HCT116 (cell line): Measurements from ENCODE around the gene BARX1. TPM values are rescaled to one million over a fixed set of nuclear protein-coding genes. Genes with fewer than 3 reads are reported as not detected.

Source experiments
- ATAC-seq: fragments of 200-7000 bp; cut with Tn5 transposase; 2 replicates; pipeline ENCODE4 v1.9.1; 2020; ENCODE audit warnings: mild to moderate bottlenecking, moderate library complexity
- BruUV-seq: library from RNA; stranded (reverse); fragments of 400-500 nt; replicated peaks from 2 replicates; lab custom pipeline; 2021; lab: Mats Ljungman, UMichigan
- CTCF ChIA-PET: fragments of 300-600 bp; sonication (Branson Sonifier 250); formaldehyde crosslinking; loops from one replicate; lab custom pipeline; 2021; ENCODE audit warnings: antibody characterized with exemption; lab: Charles Lee
- POLR2A ChIA-PET: fragments of 300-600, 350-600 bp; sonication (Branson Sonifier 250); formaldehyde crosslinking; loops from one replicate; lab custom pipeline; 2021; ENCODE audit warnings: antibody characterized with exemption; lab: Charles Lee
- RAD21 ChIA-PET, 2 experiments: fragments of 300-600 bp; sonication (Branson Sonifier 250); formaldehyde crosslinking; loops; one replicate each; lab custom pipeline; 2023; ENCODE audit warnings: low total read pairs in 2 of 2; ENCODE audit not compliant: uncharacterized antibody in 2 of 2, unreplicated experiment in 2 of 2, low non-redundant PET in 1 of 2; lab: Charles Lee
- DNase-seq: peaks from one replicate; pipeline ENCODE4 v3.0.0-alpha.2; 2010; ENCODE audit warnings: low read depth, low spot score
- H2AFZ ChIP-seq: fragments of 200-600 bp; shearing (Covaris generic), sonication (generic); 2 replicates; pipeline ENCODE4 v1.6.1; 2017; ENCODE audit warnings: low read depth, mixed run types, mixed read lengths, antibody characterized with exemption, low read length; ENCODE audit not compliant: poor library complexity, severe bottlenecking
- H3K27ac ChIP-seq: 2 replicates; pipeline ENCODE4 v1.5.1; 2012; ENCODE audit warnings: low read depth, low read length
- H3K27me3 ChIP-seq: fragments of 200-600 bp; sonication (generic); 2 replicates; pipeline ENCODE4 v1.6.1; 2016; ENCODE audit warnings: mixed run types, low read length, mixed read lengths; ENCODE audit not compliant: insufficient read depth
- H3K36me3 ChIP-seq, 2 experiments: fragments of 200-500 bp in 1 of 2; fragments of 200-600 bp in 1 of 2; sonication (Bioruptor generic) in 1 of 2; sonication (generic) in 1 of 2; 2 replicates each; pipeline versions ENCODE4 v1.5.1 to v1.6.1; 2014 to 2016; ENCODE audit warnings: low read length in 2 of 2, inconsistent platforms in 1 of 2, mixed read lengths in 1 of 2, mixed run types in 1 of 2; ENCODE audit not compliant: insufficient read depth in 2 of 2, control insufficient read depth in 1 of 2
- H3K4me1 ChIP-seq, 2 experiments: fragments of 200-600 bp in 1 of 2; sonication (generic) in 1 of 2; 2 replicates each; pipeline versions ENCODE4 v1.5.1 to v1.6.1; 2012 to 2017; ENCODE audit warnings: low read length in 2 of 2, inconsistent platforms in 1 of 2, mild to moderate bottlenecking in 1 of 2, mixed read lengths in 1 of 2, mixed run types in 1 of 2, moderate library complexity in 1 of 2; ENCODE audit not compliant: insufficient read depth in 2 of 2, control insufficient read depth in 1 of 2
- H3K4me2 ChIP-seq: fragments of 200-600 bp; sonication (generic); 2 replicates; pipeline ENCODE4 v1.6.1; 2017; ENCODE audit warnings: mixed run types, low read length, mixed read lengths
- H3K4me3 ChIP-seq, 2 experiments: fragments of 200-600 bp in 1 of 2; sonication (generic) in 1 of 2; replicated peaks in 1 of 2; 2 replicates each; pipeline ENCODE4 v1.5.1; 2011 to 2016; ENCODE audit warnings: low read length in 2 of 2, control low read depth in 1 of 2, low read depth in 1 of 2, mild to moderate bottlenecking in 1 of 2, mixed read lengths in 1 of 2, mixed run types in 1 of 2
- H3K79me2 ChIP-seq: fragments of 200-600 bp; sonication (generic); 2 replicates; pipeline ENCODE4 v1.6.1; 2017; ENCODE audit warnings: mild to moderate bottlenecking, mixed run types, low read length, moderate library complexity, mixed read lengths; ENCODE audit not compliant: insufficient read depth
- H3K9ac ChIP-seq: fragments of 200-600 bp; sonication (generic); 2 replicates; pipeline ENCODE4 v1.6.1; 2016; ENCODE audit warnings: low read length, mixed read lengths
- H3K9me2 ChIP-seq: fragments of 200-600 bp; sonication (generic), shearing (Covaris generic); 2 replicates; pipeline ENCODE4 v1.6.1; 2017; ENCODE audit warnings: mixed run types, mild to moderate bottlenecking, moderate library complexity; ENCODE audit not compliant: insufficient read depth
- H3K9me3 ChIP-seq, 2 experiments: fragments of 200-500 bp in 1 of 2; fragments of 200-600 bp in 1 of 2; sonication (Bioruptor generic) in 1 of 2; sonication (generic) in 1 of 2; 2 replicates each; pipeline ENCODE4 v1.6.1; 2014 to 2017; ENCODE audit warnings: low read length in 2 of 2, mixed read lengths in 2 of 2, inconsistent platforms in 1 of 2, low read depth in 1 of 2, mild to moderate bottlenecking in 1 of 2, mixed run types in 1 of 2, moderate library complexity in 1 of 2; ENCODE audit not compliant: control insufficient read depth in 1 of 2, insufficient read depth in 1 of 2
- H4K20me1 ChIP-seq: fragments of 200-600 bp; sonication (generic), shearing (Covaris generic); 2 replicates; pipeline ENCODE4 v1.6.1; 2017; ENCODE audit warnings: mixed run types, mild to moderate bottlenecking, moderate library complexity; ENCODE audit not compliant: insufficient read depth
- CBX3 ChIP-seq: IDR thresholded peaks from 2 replicates; pipeline ENCODE4 v1.6.1; 2012; ENCODE audit warnings: low read depth
- ELF1 ChIP-seq: IDR thresholded peaks from 2 replicates; pipeline ENCODE4 v1.6.1; 2012; ENCODE audit warnings: low read depth, borderline replicate concordance
- EZH2 ChIP-seq: fragments of 200-600 bp; sonication (generic); IDR thresholded peaks from 2 replicates; pipeline ENCODE4 v1.6.1; 2017; ENCODE audit warnings: antibody characterized with exemption, mixed run types
- EZH2phosphoT487 ChIP-seq: fragments of 200-600 bp; IDR thresholded peaks from 2 replicates; pipeline ENCODE4 v1.6.1; 2018; ENCODE audit warnings: antibody characterized with exemption, borderline replicate concordance
- JUND ChIP-seq: IDR thresholded peaks from 2 replicates; pipeline ENCODE4 v1.6.1; 2012
- POLR2A ChIP-seq: IDR thresholded peaks from 2 replicates; pipeline ENCODE4 v1.7.0; 2011; ENCODE audit warnings: borderline replicate concordance; ENCODE audit not compliant: insufficient read depth, insufficient read length; ENCODE audit errors: extremely low read depth
- RAD21 ChIP-seq: IDR thresholded peaks from 2 replicates; pipeline ENCODE4 v1.6.1; 2012; ENCODE audit warnings: low read depth, mild to moderate bottlenecking
- SIN3A ChIP-seq: IDR thresholded peaks from 2 replicates; pipeline ENCODE4 v1.6.1; 2012; ENCODE audit warnings: low read depth
- SP1 ChIP-seq: IDR thresholded peaks from 2 replicates; pipeline ENCODE4 v1.6.1; 2012; ENCODE audit warnings: low read depth
- SRF ChIP-seq: IDR thresholded peaks from 2 replicates; pipeline ENCODE4 v1.6.1; 2012; ENCODE audit warnings: low read depth
- YY1 ChIP-seq: IDR thresholded peaks from 2 replicates; pipeline ENCODE4 v1.6.1; 2011; ENCODE audit warnings: low read length, low read depth, moderate library complexity, mild to moderate bottlenecking; ENCODE audit not compliant: insufficient replicate concordance; ENCODE audit errors: extremely low read depth
- ZFX ChIP-seq: fragments of 450-650 bp; IDR thresholded peaks from 2 replicates; pipeline ENCODE4 v1.6.1; 2017
- ZNF274 ChIP-seq: fragments of 200-500 bp; sonication (Bioruptor generic); IDR thresholded peaks from 2 replicates; pipeline ENCODE4 v1.6.1; 2014; ENCODE audit warnings: mild to moderate bottlenecking, low read depth, low read length, inconsistent platforms
- intact Hi-C: fragments of 100-400 bp; cut with micrococcal nuclease; formaldehyde crosslinking; loops from 2 replicates; pipeline ENCODE4 v1.10.0; 2022
- total RNA-seq: library from RNA; stranded (reverse); gene quantifications from one replicate; pipeline ENCODE4 v1.2.1, GENCODE V29; 2021; ENCODE audit not compliant: unreplicated experiment
- TF ChIP-seq, protein P1 (sequence below): IDR thresholded peaks from 2 replicates; pipeline ENCODE4 v1.6.1; 2012
- TF ChIP-seq, protein P2 (sequence below): IDR thresholded peaks from 2 replicates; pipeline ENCODE4 v1.6.1; 2011; ENCODE audit warnings: mild to moderate bottlenecking, low read length, moderate library complexity; ENCODE audit not compliant: insufficient replicate concordance; ENCODE audit errors: extremely low read depth
- TF ChIP-seq, protein P3 (sequence below): IDR thresholded peaks from 2 replicates; pipeline ENCODE4 v1.6.1; 2012; ENCODE audit warnings: low read depth

Gene BARX1
- total RNA-seq, 1 experiment from 2014 or later: not detected

DNA sequence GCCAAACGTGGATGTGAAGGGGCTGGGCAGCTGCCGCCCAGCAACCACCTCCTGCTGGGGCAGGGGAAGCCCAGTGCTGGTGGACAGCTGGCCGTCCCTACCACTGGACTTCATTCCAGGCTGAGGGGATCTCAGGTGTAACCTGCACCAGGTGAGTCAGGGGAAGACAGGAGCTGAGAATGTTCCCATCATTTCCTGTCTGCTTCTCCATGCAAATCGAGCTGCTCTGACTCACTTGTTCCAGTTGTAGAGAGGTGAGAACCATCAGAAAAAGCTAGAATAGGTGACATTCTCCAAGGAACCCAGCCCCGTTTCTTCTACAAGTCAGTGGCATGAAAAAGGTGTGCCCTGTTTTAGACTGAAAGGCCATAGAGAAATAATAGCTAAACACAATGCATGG, 21.8 kb upstream of the BARX1 start (continued):
- TF ChIP-seq SRF (no peak), SIN3A (no peak)

DNA sequence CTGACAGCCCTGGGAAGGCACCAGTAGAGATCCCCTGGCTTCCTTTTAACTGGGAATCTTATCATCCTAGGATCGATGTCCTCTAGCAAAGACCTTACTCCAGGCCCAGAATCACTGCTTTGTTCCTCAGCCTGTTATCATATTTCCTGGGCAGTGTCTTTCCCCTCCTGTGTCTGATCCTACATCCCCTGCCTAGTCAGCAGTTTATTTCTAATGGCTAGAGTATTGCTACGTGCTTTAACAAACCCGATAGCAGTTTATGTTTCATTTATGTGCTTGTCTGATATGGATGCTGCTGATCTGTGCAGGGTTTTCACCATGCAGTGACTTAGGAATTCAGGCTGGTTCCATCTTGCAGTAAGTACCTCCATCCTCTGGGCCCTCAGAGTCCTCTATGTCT, 20.9 kb upstream of the BARX1 start:
- no TSS peak for BruUV-seq
- Histone ChIP-seq H3K4me3 (no peak overlapping the region), H3K4me1 (no peaks in the 10 kb centered on the region), H3K9me3 (no peaks in the 10 kb centered on the region), H4K20me1 (no peaks in the 10 kb centered on the region), H3K27ac (no peak overlapping the region), H2AFZ (no peak overlapping the region), H3K27me3 (no peaks in the 10 kb centered on the region), H3K9ac (no peak overlapping the region), H3K4me2 (no peak overlapping the region), H3K9me2 (no peaks in the 10 kb centered on the region), H3K79me2 (no peaks in the 10 kb centered on the region), H3K36me3 (no peaks in the 10 kb centered on the region)
- CTCF ChIA-PET: interaction anchor here (2.7 kb wide), 1 partner anchor 13 kb away, joined by 6 read pairs; no protein-coding TSS in a partner anchor
- intact Hi-C loops: no loop called here
- RAD21 ChIA-PET: no interaction called here
- DNase-seq: no peak
- POLR2A ChIA-PET: no interaction called here
- TF ChIP-seq, protein P1, sequence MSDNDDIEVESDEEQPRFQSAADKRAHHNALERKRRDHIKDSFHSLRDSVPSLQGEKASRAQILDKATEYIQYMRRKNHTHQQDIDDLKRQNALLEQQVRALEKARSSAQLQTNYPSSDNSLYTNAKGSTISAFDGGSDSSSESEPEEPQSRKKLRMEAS: no peak
- no peak for TF ChIP-seq ZFX
- TF ChIP-seq RAD21: no peak
- TF ChIP-seq CBX3: no peak
- TF ChIP-seq YY1: no peak
- TF ChIP-seq, protein P2, sequence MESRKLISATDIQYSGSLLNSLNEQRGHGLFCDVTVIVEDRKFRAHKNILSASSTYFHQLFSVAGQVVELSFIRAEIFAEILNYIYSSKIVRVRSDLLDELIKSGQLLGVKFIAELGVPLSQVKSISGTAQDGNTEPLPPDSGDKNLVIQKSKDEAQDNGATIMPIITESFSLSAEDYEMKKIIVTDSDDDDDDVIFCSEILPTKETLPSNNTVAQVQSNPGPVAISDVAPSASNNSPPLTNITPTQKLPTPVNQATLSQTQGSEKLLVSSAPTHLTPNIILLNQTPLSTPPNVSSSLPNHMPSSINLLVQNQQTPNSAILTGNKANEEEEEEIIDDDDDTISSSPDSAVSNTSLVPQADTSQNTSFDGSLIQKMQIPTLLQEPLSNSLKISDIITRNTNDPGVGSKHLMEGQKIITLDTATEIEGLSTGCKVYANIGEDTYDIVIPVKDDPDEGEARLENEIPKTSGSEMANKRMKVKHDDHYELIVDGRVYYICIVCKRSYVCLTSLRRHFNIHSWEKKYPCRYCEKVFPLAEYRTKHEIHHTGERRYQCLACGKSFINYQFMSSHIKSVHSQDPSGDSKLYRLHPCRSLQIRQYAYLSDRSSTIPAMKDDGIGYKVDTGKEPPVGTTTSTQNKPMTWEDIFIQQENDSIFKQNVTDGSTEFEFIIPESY: no peak
- no peak for TF ChIP-seq POLR2A
- TF ChIP-seq ZNF274: no peak
- no peak for TF ChIP-seq EZH2
- no peak for TF ChIP-seq SIN3A
- TF ChIP-seq SRF: no peak
- TF ChIP-seq SP1: no peak
- no peak for TF ChIP-seq ELF1
- no peak for TF ChIP-seq EZH2phosphoT487
- no peak for TF ChIP-seq JUND
- TF ChIP-seq, protein P3, sequence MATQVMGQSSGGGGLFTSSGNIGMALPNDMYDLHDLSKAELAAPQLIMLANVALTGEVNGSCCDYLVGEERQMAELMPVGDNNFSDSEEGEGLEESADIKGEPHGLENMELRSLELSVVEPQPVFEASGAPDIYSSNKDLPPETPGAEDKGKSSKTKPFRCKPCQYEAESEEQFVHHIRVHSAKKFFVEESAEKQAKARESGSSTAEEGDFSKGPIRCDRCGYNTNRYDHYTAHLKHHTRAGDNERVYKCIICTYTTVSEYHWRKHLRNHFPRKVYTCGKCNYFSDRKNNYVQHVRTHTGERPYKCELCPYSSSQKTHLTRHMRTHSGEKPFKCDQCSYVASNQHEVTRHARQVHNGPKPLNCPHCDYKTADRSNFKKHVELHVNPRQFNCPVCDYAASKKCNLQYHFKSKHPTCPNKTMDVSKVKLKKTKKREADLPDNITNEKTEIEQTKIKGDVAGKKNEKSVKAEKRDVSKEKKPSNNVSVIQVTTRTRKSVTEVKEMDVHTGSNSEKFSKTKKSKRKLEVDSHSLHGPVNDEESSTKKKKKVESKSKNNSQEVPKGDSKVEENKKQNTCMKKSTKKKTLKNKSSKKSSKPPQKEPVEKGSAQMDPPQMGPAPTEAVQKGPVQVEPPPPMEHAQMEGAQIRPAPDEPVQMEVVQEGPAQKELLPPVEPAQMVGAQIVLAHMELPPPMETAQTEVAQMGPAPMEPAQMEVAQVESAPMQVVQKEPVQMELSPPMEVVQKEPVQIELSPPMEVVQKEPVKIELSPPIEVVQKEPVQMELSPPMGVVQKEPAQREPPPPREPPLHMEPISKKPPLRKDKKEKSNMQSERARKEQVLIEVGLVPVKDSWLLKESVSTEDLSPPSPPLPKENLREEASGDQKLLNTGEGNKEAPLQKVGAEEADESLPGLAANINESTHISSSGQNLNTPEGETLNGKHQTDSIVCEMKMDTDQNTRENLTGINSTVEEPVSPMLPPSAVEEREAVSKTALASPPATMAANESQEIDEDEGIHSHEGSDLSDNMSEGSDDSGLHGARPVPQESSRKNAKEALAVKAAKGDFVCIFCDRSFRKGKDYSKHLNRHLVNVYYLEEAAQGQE: no peak
- ATAC-seq: no peak
